SK-N-SH (cell line): ENCODE data around the gene CEP41. TPM values are rescaled to one million over a fixed set of nuclear protein-coding genes. Genes with fewer than 3 reads are reported as not detected.

Experiments used
- CTCF ChIA-PET: fragments of 300-600, 350-600 bp; formaldehyde crosslinking; extraction: SDS; loops from one replicate; lab custom pipeline; 2021; lab: Yijun Ruan, JAX
- POLR2A ChIA-PET: fragments of 350-600 bp; sonication (Branson Sonifier 250); formaldehyde crosslinking; extraction: SDS; loops from one replicate; lab custom pipeline; 2020; ENCODE audit warnings: antibody characterized with exemption, inconsistent platforms; lab: Yijun Ruan, JAX
- DNase-seq: peaks from one replicate; pipeline ENCODE4 v3.0.0; 2012
- H2AFZ ChIP-seq: fragments of 200-600 bp; sonication (generic); 2 replicates; pipeline ENCODE4 v1.8.1; 2016; ENCODE audit warnings: antibody characterized with exemption, mild to moderate bottlenecking, low read depth
- H3F3A ChIP-seq: fragments of 200-600 bp; sonication (generic); replicated peaks from 2 replicates; pipeline ENCODE3; 2016; ENCODE audit warnings: antibody characterized with exemption, mild to moderate bottlenecking; ENCODE audit not compliant: insufficient read depth
- H3K27ac ChIP-seq, 2 experiments: fragments of 200-500 bp in 1 of 2; fragments of 200-600 bp in 1 of 2; sonication (Bioruptor generic) in 1 of 2; sonication (generic), shearing (Covaris generic) in 1 of 2; 2 replicates each; pipeline versions ENCODE4 v1.5.1 to v1.6.1; 2014 to 2016; ENCODE audit warnings: low read depth in 2 of 2, inconsistent platforms in 1 of 2, low read length in 1 of 2, mild to moderate bottlenecking in 1 of 2, mixed read lengths in 1 of 2
- H3K27me3 ChIP-seq: fragments of 200-600 bp; sonication (generic), shearing (Covaris generic); 2 replicates; pipeline ENCODE4 v1.6.1; 2016; ENCODE audit warnings: mixed run types; ENCODE audit not compliant: insufficient read depth
- H3K36me3 ChIP-seq, 2 experiments: fragments of 200-500 bp in 1 of 2; fragments of 200-600 bp in 1 of 2; sonication (Bioruptor generic) in 1 of 2; sonication (generic) in 1 of 2; replicated peaks in 1 of 2; 2 replicates each; pipeline versions ENCODE3 to v1.5.1; 2014 to 2016; ENCODE audit warnings: low read length in 1 of 2, mild to moderate bottlenecking in 1 of 2; ENCODE audit not compliant: insufficient read depth in 2 of 2, control insufficient read depth in 1 of 2
- H3K4me1 ChIP-seq, 2 experiments: fragments of 200-500 bp in 1 of 2; fragments of 200-600 bp in 1 of 2; sonication (Bioruptor generic) in 1 of 2; sonication (generic), shearing (Covaris generic) in 1 of 2; 2 replicates each; pipeline versions ENCODE4 v1.5.1 to v1.6.1; 2014 to 2016; ENCODE audit warnings: low read depth in 1 of 2, low read length in 1 of 2, mixed run types in 1 of 2; ENCODE audit not compliant: insufficient read depth in 2 of 2, control insufficient read depth in 1 of 2
- H3K4me2 ChIP-seq: fragments of 200-600 bp; sonication (generic), shearing (Covaris generic); 2 replicates; pipeline ENCODE4 v1.6.1; 2017; ENCODE audit warnings: mixed run types
- H3K4me3 ChIP-seq, 2 experiments: fragments of 200-500 bp in 1 of 2; fragments of 200-600 bp in 1 of 2; sonication (Bioruptor generic) in 1 of 2; sonication (generic), shearing (Covaris generic) in 1 of 2; 2 replicates each; pipeline versions ENCODE4 v1.5.1 to v1.8.1; 2014 to 2016; ENCODE audit warnings: low read depth in 2 of 2, inconsistent platforms in 1 of 2, low read length in 1 of 2, mild to moderate bottlenecking in 1 of 2, mixed read lengths in 1 of 2, moderate library complexity in 1 of 2
- H3K79me2 ChIP-seq: fragments of 200-600 bp; sonication (generic); 2 replicates; pipeline ENCODE4 v1.8.1; 2017; ENCODE audit warnings: mild to moderate bottlenecking; ENCODE audit not compliant: insufficient read depth
- H3K9ac ChIP-seq: fragments of 200-600 bp; sonication (generic); 2 replicates; pipeline ENCODE4 v1.6.1; 2017; ENCODE audit warnings: mixed run types
- H3K9me2 ChIP-seq: fragments of 200-600 bp; sonication (generic); 2 replicates; pipeline ENCODE4 v1.6.1; 2017; ENCODE audit warnings: mixed run types
- H3K9me3 ChIP-seq: fragments of 200-600 bp; sonication (generic); 2 replicates; pipeline ENCODE4 v1.6.1; 2017; ENCODE audit warnings: mixed run types, mild to moderate bottlenecking, moderate library complexity
- H4K20me1 ChIP-seq: fragments of 200-600 bp; sonication (generic); 2 replicates; pipeline ENCODE4 v1.6.1; 2017; ENCODE audit warnings: mild to moderate bottlenecking, mixed run types; ENCODE audit not compliant: insufficient read depth
- CHD2 ChIP-seq: fragments of 150-350 bp; IDR thresholded peaks from 2 replicates; pipeline ENCODE4 v1.6.1; 2018; ENCODE audit warnings: low read length; ENCODE audit not compliant: partially characterized antibody
- FOSL2 ChIP-seq: IDR thresholded peaks from 2 replicates; pipeline ENCODE4 v1.4.0; 2012; ENCODE audit warnings: low read depth, mild to moderate bottlenecking, moderate library complexity, borderline replicate concordance
- GABPA ChIP-seq: IDR thresholded peaks from 2 replicates; pipeline ENCODE4 v1.4.0; 2012; ENCODE audit warnings: low read depth, mild to moderate bottlenecking
- MEF2A ChIP-seq: IDR thresholded peaks from 2 replicates; pipeline ENCODE4 v1.4.0; 2012; ENCODE audit warnings: low read depth, borderline replicate concordance
- NFIC ChIP-seq: IDR thresholded peaks from 2 replicates; pipeline ENCODE4 v1.4.0; 2012; ENCODE audit warnings: borderline replicate concordance
- POLR2AphosphoS5 ChIP-seq: IDR thresholded peaks from 2 replicates; pipeline ENCODE4 v1.6.1; 2012; ENCODE audit warnings: low read depth, low read length
- RCOR1 ChIP-seq: fragments of 150-350 bp; IDR thresholded peaks from 2 replicates; pipeline ENCODE4 v1.6.1; 2017; ENCODE audit warnings: antibody characterized with exemption, low read length
- RXRA ChIP-seq: IDR thresholded peaks from 2 replicates; pipeline ENCODE4 v1.4.0; 2012; ENCODE audit warnings: low read depth, mild to moderate bottlenecking, borderline replicate concordance
- SIN3A ChIP-seq: IDR thresholded peaks from 2 replicates; pipeline ENCODE4 v1.6.1; 2012; ENCODE audit warnings: low read depth, mild to moderate bottlenecking, low read length, moderate library complexity, borderline replicate concordance
- SMC3 ChIP-seq: IDR thresholded peaks from 2 replicates; pipeline ENCODE4 v1.6.1; 2012; ENCODE audit warnings: low read depth, low read length, improper control_type of control experiment
- WGBS: methylation state at CpG from one replicate; pipeline ENCODE4 v1.1.6; 2017; ENCODE audit warnings: low lambda C conversion rate; 5-methylcytosine and 5-hydroxymethylcytosine counted together
- polyA plus RNA-seq, 3 experiments: library from polyadenylated mRNA; depleted of rRNA; stranded (reverse); fragments of >200 nt; gene quantifications; 2 replicates each; pipeline ENCODE4 v1.2.3, GENCODE V29; 2012
- TF ChIP-seq, protein P1 (sequence below): IDR thresholded peaks from 2 replicates; pipeline ENCODE4 v1.6.1; 2012; ENCODE audit warnings: mild to moderate bottlenecking, low read depth, low read length, moderate library complexity
- TF ChIP-seq, protein P2 (sequence below): IDR thresholded peaks from 2 replicates; pipeline ENCODE4; 2012
- TF ChIP-seq, protein P3 (sequence below): IDR thresholded peaks from 2 replicates; pipeline ENCODE4 v1.4.0; 2012; ENCODE audit warnings: low read depth

Gene CEP41
- polyA plus RNA-seq, 1 of the 3 experiments (the other 2 are of a cell fraction), result 20.9 TPM

DNA sequence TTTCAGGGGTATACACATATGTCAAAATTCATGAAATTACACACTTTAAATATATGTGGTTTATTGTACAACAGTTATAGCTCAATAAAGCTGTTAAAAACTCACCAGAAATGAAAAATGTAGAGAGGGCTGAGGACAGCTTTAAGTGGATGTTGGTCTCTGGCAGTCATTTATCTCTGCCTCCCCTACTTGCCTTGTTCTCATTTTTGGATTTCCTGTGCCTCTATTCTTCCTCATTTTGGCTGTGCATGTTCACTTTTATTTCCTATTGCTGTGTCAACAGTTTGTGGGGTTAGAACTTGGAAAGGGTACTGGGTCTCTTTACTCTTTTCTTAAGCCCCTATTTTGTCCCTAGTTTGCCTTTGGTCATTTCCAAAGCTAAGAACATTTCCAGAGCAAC, 32.5 kb upstream of the CEP41 start:
- Histone ChIP-seq H3K9ac (no peak overlapping the region), H3K36me3 (no peaks in the 10 kb centered on the region), H3K27ac (no peak overlapping the region), H3K79me2 (no peaks in the 10 kb centered on the region), H3K4me3 (no peak overlapping the region), H3K4me1 (no peaks in the 10 kb centered on the region; a peak in 1 of 4 replicates), H3K27me3 (no peaks in the 10 kb centered on the region), H3K4me2 (no peak overlapping the region), H2AFZ (no peak overlapping the region), H3K9me2 (no peaks in the 10 kb centered on the region), H4K20me1 (no peaks in the 10 kb centered on the region), H3F3A (no peaks in the 10 kb centered on the region), H3K9me3 (0 out of 2 replicates have a peak, but pooled peaks cover 3% of the 10 kb centered on the region)
- CTCF ChIA-PET, result no interaction called here
- POLR2A ChIA-PET, result no interaction called here
- no peak for TF ChIP-seq CHD2
- TF ChIP-seq NFIC, result no peak
- TF ChIP-seq MEF2A, result no peak
- TF ChIP-seq POLR2AphosphoS5, result no peak
- TF ChIP-seq SMC3, result no peak
- no peak for TF ChIP-seq RCOR1
- TF ChIP-seq, protein P1, sequence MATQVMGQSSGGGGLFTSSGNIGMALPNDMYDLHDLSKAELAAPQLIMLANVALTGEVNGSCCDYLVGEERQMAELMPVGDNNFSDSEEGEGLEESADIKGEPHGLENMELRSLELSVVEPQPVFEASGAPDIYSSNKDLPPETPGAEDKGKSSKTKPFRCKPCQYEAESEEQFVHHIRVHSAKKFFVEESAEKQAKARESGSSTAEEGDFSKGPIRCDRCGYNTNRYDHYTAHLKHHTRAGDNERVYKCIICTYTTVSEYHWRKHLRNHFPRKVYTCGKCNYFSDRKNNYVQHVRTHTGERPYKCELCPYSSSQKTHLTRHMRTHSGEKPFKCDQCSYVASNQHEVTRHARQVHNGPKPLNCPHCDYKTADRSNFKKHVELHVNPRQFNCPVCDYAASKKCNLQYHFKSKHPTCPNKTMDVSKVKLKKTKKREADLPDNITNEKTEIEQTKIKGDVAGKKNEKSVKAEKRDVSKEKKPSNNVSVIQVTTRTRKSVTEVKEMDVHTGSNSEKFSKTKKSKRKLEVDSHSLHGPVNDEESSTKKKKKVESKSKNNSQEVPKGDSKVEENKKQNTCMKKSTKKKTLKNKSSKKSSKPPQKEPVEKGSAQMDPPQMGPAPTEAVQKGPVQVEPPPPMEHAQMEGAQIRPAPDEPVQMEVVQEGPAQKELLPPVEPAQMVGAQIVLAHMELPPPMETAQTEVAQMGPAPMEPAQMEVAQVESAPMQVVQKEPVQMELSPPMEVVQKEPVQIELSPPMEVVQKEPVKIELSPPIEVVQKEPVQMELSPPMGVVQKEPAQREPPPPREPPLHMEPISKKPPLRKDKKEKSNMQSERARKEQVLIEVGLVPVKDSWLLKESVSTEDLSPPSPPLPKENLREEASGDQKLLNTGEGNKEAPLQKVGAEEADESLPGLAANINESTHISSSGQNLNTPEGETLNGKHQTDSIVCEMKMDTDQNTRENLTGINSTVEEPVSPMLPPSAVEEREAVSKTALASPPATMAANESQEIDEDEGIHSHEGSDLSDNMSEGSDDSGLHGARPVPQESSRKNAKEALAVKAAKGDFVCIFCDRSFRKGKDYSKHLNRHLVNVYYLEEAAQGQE, result no peak
- TF ChIP-seq RXRA, result no peak
- no peak for TF ChIP-seq FOSL2
- TF ChIP-seq GABPA, result no peak
- TF ChIP-seq, protein P2, sequence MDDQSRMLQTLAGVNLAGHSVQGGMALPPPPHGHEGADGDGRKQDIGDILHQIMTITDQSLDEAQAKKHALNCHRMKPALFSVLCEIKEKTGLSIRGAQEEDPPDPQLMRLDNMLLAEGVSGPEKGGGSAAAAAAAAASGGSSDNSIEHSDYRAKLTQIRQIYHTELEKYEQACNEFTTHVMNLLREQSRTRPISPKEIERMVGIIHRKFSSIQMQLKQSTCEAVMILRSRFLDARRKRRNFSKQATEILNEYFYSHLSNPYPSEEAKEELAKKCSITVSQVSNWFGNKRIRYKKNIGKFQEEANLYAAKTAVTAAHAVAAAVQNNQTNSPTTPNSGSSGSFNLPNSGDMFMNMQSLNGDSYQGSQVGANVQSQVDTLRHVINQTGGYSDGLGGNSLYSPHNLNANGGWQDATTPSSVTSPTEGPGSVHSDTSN, result no peak
- no peak for TF ChIP-seq SIN3A
- no peak for DNase-seq

DNA sequence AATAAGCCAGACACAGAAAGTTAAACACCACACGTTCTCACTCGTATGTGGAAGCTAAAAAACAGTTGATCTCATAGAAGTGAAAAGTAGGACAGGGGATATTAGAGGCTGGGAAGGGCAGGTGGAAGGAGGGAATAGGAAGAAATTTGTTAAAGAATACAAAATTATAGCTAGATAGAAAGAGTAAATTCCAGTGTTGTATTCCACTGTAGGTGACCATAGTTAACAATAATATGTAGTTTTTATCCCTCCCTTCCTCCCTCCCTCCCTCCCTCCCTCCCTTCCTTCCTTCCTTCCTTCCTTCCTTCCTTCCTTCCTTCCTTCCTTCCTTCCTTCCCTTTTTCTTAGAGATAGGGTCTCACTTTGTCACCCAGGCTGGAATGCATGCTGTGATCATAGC, 31.2 kb upstream of the CEP41 start:
- Histone ChIP-seq H4K20me1 (no peaks in the 10 kb centered on the region), H3K27me3 (no peaks in the 10 kb centered on the region), H3F3A (no peaks in the 10 kb centered on the region), H3K36me3 (no peaks in the 10 kb centered on the region), H3K9me2 (no peaks in the 10 kb centered on the region), H3K27ac (no peak overlapping the region), H3K4me3 (no peak overlapping the region), H3K9ac (no peak overlapping the region), H3K79me2 (no peaks in the 10 kb centered on the region), H3K4me2 (no peak overlapping the region), H2AFZ (no peak overlapping the region), H3K9me3 (no peaks in the 10 kb centered on the region), H3K4me1 (no peaks in the 10 kb centered on the region; a peak in 1 of 4 replicates)
- CTCF ChIA-PET, result interaction anchor here (0.9 to 1.4 kb wide), 2 partner anchors 17 to 38 kb away, joined by 3 to 4 read pairs; no protein-coding TSS in a partner anchor
- POLR2A ChIA-PET, result no interaction called here
- WGBS, result 32% methylated on average over 2 of the region's 2 CpGs
- DNase-seq, result no peak
- TF ChIP-seq FOSL2 (no peak), NFIC (no peak), SIN3A (no peak)
- TF ChIP-seq, protein P3, sequence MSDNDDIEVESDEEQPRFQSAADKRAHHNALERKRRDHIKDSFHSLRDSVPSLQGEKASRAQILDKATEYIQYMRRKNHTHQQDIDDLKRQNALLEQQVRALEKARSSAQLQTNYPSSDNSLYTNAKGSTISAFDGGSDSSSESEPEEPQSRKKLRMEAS, result no peak
